Sigmoid colon (tissue), 4 donors: Measurements from ENCODE around the gene ZRANB1.

ENCODE experiments used
- EP300 ChIP-seq, 4 donors: sonication (generic); formaldehyde crosslinking; IDR thresholded peaks; one replicate each; pipeline ENCODE4 v1.6.1; 2017; ENCODE audit warnings: antibody characterized with exemption in 4 of 4
- POLR2A ChIP-seq, 2 donors: fragments of 450-650 bp; IDR thresholded peaks; one replicate each; pipeline ENCODE4 v1.6.1; 2016; ENCODE audit warnings: antibody characterized with exemption in 2 of 2, mild to moderate bottlenecking in 2 of 2, moderate library complexity in 2 of 2
- TF ChIP-seq, protein P1 (sequence below), 4 experiments: fragments of 450-650 bp in 3 of 4; fragments of 200-600 bp in 1 of 4; IDR thresholded peaks; one replicate each; pipeline ENCODE4 v1.5.1; 2016 to 2019; ENCODE audit warnings: antibody characterized with exemption in 4 of 4, mild to moderate bottlenecking in 3 of 4, moderate library complexity in 2 of 4

DNA sequence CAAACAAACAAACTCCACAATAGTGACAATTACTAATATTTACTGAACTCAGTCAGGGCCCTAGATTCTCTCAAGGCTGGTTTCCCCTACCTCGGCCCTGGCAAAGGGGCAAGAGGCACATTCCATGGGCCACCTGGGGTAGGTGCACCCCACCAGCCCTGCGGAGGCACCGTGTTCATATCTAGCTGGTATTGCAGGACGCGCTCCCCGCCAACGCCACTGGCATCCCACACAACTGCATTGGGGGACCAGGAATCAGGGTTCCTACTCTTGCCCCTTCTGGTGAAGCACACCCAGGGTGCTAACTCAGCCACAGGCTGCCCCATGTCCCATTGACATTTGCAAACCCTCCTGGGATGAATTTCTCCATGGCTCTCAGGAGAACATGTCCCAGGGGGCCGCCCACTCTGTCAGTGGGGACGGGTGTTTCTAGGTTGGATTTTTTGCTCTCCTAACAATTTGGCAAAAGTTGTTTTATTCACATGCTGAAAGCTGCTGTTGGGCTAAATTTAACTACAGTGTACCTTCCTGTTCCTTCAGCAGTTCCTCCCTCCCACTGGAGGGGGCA, 76.7 kb downstream of the ZRANB1 start:
- TF ChIP-seq, protein P1, sequence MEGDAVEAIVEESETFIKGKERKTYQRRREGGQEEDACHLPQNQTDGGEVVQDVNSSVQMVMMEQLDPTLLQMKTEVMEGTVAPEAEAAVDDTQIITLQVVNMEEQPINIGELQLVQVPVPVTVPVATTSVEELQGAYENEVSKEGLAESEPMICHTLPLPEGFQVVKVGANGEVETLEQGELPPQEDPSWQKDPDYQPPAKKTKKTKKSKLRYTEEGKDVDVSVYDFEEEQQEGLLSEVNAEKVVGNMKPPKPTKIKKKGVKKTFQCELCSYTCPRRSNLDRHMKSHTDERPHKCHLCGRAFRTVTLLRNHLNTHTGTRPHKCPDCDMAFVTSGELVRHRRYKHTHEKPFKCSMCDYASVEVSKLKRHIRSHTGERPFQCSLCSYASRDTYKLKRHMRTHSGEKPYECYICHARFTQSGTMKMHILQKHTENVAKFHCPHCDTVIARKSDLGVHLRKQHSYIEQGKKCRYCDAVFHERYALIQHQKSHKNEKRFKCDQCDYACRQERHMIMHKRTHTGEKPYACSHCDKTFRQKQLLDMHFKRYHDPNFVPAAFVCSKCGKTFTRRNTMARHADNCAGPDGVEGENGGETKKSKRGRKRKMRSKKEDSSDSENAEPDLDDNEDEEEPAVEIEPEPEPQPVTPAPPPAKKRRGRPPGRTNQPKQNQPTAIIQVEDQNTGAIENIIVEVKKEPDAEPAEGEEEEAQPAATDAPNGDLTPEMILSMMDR (IDR thresholded peaks at IDR 0.05): no peak
- TF ChIP-seq POLR2A (IDR thresholded peaks at IDR 0.05) (no peak), EP300 (IDR thresholded peaks at IDR 0.05) (no peak)
